Neutrophil (primary cell): ENCODE data around the gene DHX29.
"Not testable (repeated sequence)": the region's sequence is repeated elsewhere in the genome, so short reads cannot be mapped to it uniquely, and the experiment has no call there.

Source experiments
- H3K27ac ChIP-seq: fragments of 200-600 bp; sonication (generic); 2 replicates; pipeline ENCODE4 v1.5.1; 2016; ENCODE audit warnings: mild to moderate bottlenecking, moderate library complexity
- H3K27me3 ChIP-seq: fragments of 200-600 bp; sonication (generic); 2 replicates; pipeline ENCODE4 v1.6.0; 2016; ENCODE audit warnings: mild to moderate bottlenecking
- H3K36me3 ChIP-seq: fragments of 200-600 bp; sonication (generic); 2 replicates; pipeline ENCODE4 v1.5.1; 2017
- H3K4me1 ChIP-seq, 2 experiments: fragments of 200-600 bp in 1 of 2; sonication (generic) in 1 of 2; 1 replicate in 1 of 2; 2 replicates in 1 of 2; pipeline versions ENCODE4 v1.5.1 to v1.6.1; 2013 to 2016; ENCODE audit warnings: low read depth in 1 of 2, low read length in 1 of 2, mild to moderate bottlenecking in 1 of 2, moderate library complexity in 1 of 2; ENCODE audit not compliant: control insufficient read depth in 1 of 2, insufficient read depth in 1 of 2
- H3K4me3 ChIP-seq, 2 experiments: fragments of 200-600 bp in 1 of 2; sonication (generic) in 1 of 2; 1 replicate in 1 of 2; 2 replicates in 1 of 2; pipeline ENCODE4 v1.5.1; 2013 to 2016; ENCODE audit warnings: low read depth in 1 of 2, low read length in 1 of 2, mild to moderate bottlenecking in 1 of 2, moderate library complexity in 1 of 2
- H3K9me3 ChIP-seq: fragments of 200-600 bp; sonication (generic); 2 replicates; pipeline ENCODE4 v1.5.1; 2016
- CTCF ChIP-seq: fragments of 200-600 bp; sonication (generic); IDR thresholded peaks from 2 replicates; pipeline ENCODE4 v1.5.1; 2016; ENCODE audit warnings: antibody characterized with exemption

Gene DHX29

GRCh38 chr5:55324006-55324405, 16.5 kb upstream of the DHX29 start:
- Histone ChIP-seq H3K4me3 (no peak overlapping the region), H3K27me3 (no peaks in the 10 kb centered on the region), H3K36me3 (peaks cover 25% of the 10 kb centered on the region), H3K9me3 (no peaks in the 10 kb centered on the region), H3K27ac (no peak overlapping the region), H3K4me1 (no peaks in the 10 kb centered on the region)
- TF ChIP-seq CTCF = no peak

- TF ChIP-seq CTCF = no peak
- Histone ChIP-seq H3K27ac (no peak overlapping the region), H3K4me3 (no peak overlapping the region)
Observed at GRCh38 chr5:55320571-55320970, 13.1 kb upstream of the DHX29 start.

GRCh38 chr5:55319491-55319890, 12.0 kb upstream of the DHX29 start:
- no peak for TF ChIP-seq CTCF
- Histone ChIP-seq H3K4me3 (no peak overlapping the region), H3K27me3 (no peaks in the 10 kb centered on the region), H3K36me3 (peaks cover 7% of the 10 kb centered on the region), H3K9me3 (no peaks in the 10 kb centered on the region), H3K27ac (no peak overlapping the region), H3K4me1 (peaks cover 11 to 13% of the 10 kb centered on the region in 2 experiments)

More at GRCh38 chr5:55320571-55320970, 13.1 kb upstream of the DHX29 start:
- Histone ChIP-seq H3K36me3 (peaks cover 13% of the 10 kb centered on the region), H3K27me3 (no peaks in the 10 kb centered on the region), H3K9me3 (no peaks in the 10 kb centered on the region), H3K4me1 (peaks cover 5 to 8% of the 10 kb centered on the region in 2 experiments)

GRCh38 chr5:55318237-55318636, 10.7 kb upstream of the DHX29 start:
- H3K4me1 ChIP-seq = peaks cover 13 to 17% of the 10 kb centered on the region in 2 experiments
- not testable (repeated sequence) for H3K4me3 ChIP-seq, H3K27ac ChIP-seq, H3K27me3 ChIP-seq, H3K36me3 ChIP-seq, H3K9me3 ChIP-seq

- Histone ChIP-seq H3K36me3 (no peaks in the 10 kb centered on the region), H3K27me3 (no peaks in the 10 kb centered on the region), H3K4me3 (no peak overlapping the region), H3K27ac (no peak overlapping the region), H3K9me3 (no peaks in the 10 kb centered on the region), H3K4me1 (peaks cover 13 to 17% of the 10 kb centered on the region in 2 experiments)
- TF ChIP-seq CTCF = no peak
Observed at GRCh38 chr5:55316837-55317236, 9.3 kb upstream of the DHX29 start.

GRCh38 chr5:55316289-55316688, 8.8 kb upstream of the DHX29 start:
- Histone ChIP-seq H3K27ac (no peak overlapping the region), H3K36me3 (no peaks in the 10 kb centered on the region), H3K27me3 (no peaks in the 10 kb centered on the region), H3K9me3 (no peaks in the 10 kb centered on the region), H3K4me1 (peaks cover 13 to 17% of the 10 kb centered on the region in 2 experiments), H3K4me3 (no peak overlapping the region)
- TF ChIP-seq CTCF = no peak
